Smooth muscle cell (in vitro differentiated cells): ENCODE data around the gene MYO15A. TPM values are rescaled to one million over a fixed set of nuclear protein-coding genes. Genes with fewer than 3 reads are reported as not detected.

Experiments
- DNase-seq: peaks from one replicate; lab custom pipeline; 2025; ENCODE audit not compliant: unreplicated experiment; lab: John Stamatoyannopoulos, UW
- H2AFZ ChIP-seq: fragments of 200-600 bp; sonication (generic); 2 replicates; pipeline ENCODE4 v1.6.0; 2016; ENCODE audit warnings: antibody characterized with exemption, low read depth, mild to moderate bottlenecking
- H3F3A ChIP-seq: fragments of 200-600 bp; sonication (generic); 2 replicates; pipeline ENCODE4 v1.6.0; 2017; ENCODE audit warnings: antibody characterized with exemption, low read depth
- H3K27ac ChIP-seq: fragments of 200-600 bp; sonication (generic); 2 replicates; pipeline ENCODE4 v1.5.1; 2016; ENCODE audit warnings: low read depth, mild to moderate bottlenecking
- H3K27me3 ChIP-seq: fragments of 200-600 bp; sonication (generic); 2 replicates; pipeline ENCODE4 v1.6.1; 2016; ENCODE audit warnings: low read depth, mild to moderate bottlenecking
- H3K36me3 ChIP-seq: fragments of 200-600 bp; sonication (generic); 2 replicates; pipeline ENCODE4 v1.5.1; 2016; ENCODE audit warnings: low read depth
- H3K4me1 ChIP-seq: fragments of 200-600 bp; sonication (generic); 2 replicates; pipeline ENCODE4 v1.5.1; 2016; ENCODE audit warnings: low read depth
- H3K4me2 ChIP-seq: fragments of 200-600 bp; sonication (generic); 2 replicates; pipeline ENCODE4 v1.6.0; 2016; ENCODE audit warnings: mild to moderate bottlenecking
- H3K4me3 ChIP-seq: fragments of 200-600 bp; sonication (generic); 2 replicates; pipeline ENCODE4 v1.5.1; 2016; ENCODE audit warnings: mild to moderate bottlenecking
- H3K79me2 ChIP-seq: fragments of 200-600 bp; sonication (generic); 2 replicates; pipeline ENCODE4 v1.6.0; 2016; ENCODE audit warnings: low read depth, mild to moderate bottlenecking
- H3K9ac ChIP-seq: fragments of 200-600 bp; sonication (generic); 2 replicates; pipeline ENCODE4 v1.6.0; 2016; ENCODE audit warnings: low read depth
- H3K9me3 ChIP-seq: fragments of 200-600 bp; sonication (generic); replicated peaks from 2 replicates; pipeline ENCODE4 v1.5.1; 2016; ENCODE audit warnings: low read depth
- H4K20me1 ChIP-seq: fragments of 200-600 bp; sonication (generic); 2 replicates; pipeline ENCODE4 v1.6.0; 2016; ENCODE audit warnings: low read depth
- CTCF ChIP-seq: fragments of 200-600 bp; sonication (generic); IDR thresholded peaks from 2 replicates; pipeline ENCODE4 v1.5.1; 2017; ENCODE audit warnings: borderline replicate concordance, mild to moderate bottlenecking, antibody characterized with exemption; ENCODE audit not compliant: insufficient read depth, poor library complexity, severe bottlenecking
- WGBS: methylation state at CpG from one replicate; pipeline ENCODE4 v1.1.7; 2016; ENCODE audit warnings: low lambda C conversion rate; 5-methylcytosine and 5-hydroxymethylcytosine counted together
- polyA plus RNA-seq: library from polyadenylated mRNA; unstranded; fragments of >200 nt; fragmentation: Nextera tagmentation; extraction: Ambion mirVana; gene quantifications from 2 replicates; pipeline ENCODE4 v1.2.1, GENCODE V29; 2016
- total RNA-seq: library from RNA; depleted of rRNA; stranded (reverse); fragments of >200 nt; gene quantifications from 2 replicates; pipeline ENCODE4 v1.2.3, GENCODE V29; 2014

MYO15A gene
- total and polyA plus RNA-seq, 2 experiments from 2014 or later: 2.0 to 3.6 TPM

GRCh38 chr17:18119166-18119745 lies 10.7 kb downstream of the MYO15A start:
- no peak for TF ChIP-seq CTCF
- WGBS: 98% methylated on average over 39 of the region's 57 CpGs
- no peak overlapping the region for H3K27ac ChIP-seq
- no peak overlapping the region for H3K4me2 ChIP-seq
- H3K9me3 ChIP-seq: no peaks in the 10 kb centered on the region
- H3K79me2 ChIP-seq: no peaks in the 10 kb centered on the region
- H3K9ac ChIP-seq: no peak overlapping the region
- no peaks in the 10 kb centered on the region for H3K27me3 ChIP-seq
- H3F3A ChIP-seq: no peaks in the 10 kb centered on the region
- no peaks in the 10 kb centered on the region for H4K20me1 ChIP-seq
- H3K4me1 ChIP-seq: no peaks in the 10 kb centered on the region
- H3K4me3 ChIP-seq: no peak overlapping the region
- no peak for DNase-seq
- no peaks in the 10 kb centered on the region for H3K36me3 ChIP-seq
- H2AFZ ChIP-seq: no peak overlapping the region

- no peaks in the 10 kb centered on the region for H3K27me3 ChIP-seq
- H2AFZ ChIP-seq: no peak overlapping the region
- no peak overlapping the region for H3K27ac ChIP-seq
- no peak for TF ChIP-seq CTCF
- no peaks in the 10 kb centered on the region for H4K20me1 ChIP-seq
- DNase-seq: no peak
- H3K4me3 ChIP-seq: no peak overlapping the region
- no peak overlapping the region for H3K9ac ChIP-seq
- H3F3A ChIP-seq: no peaks in the 10 kb centered on the region
- no peaks in the 10 kb centered on the region for H3K9me3 ChIP-seq
- 98% methylated on average over 30 of the region's 30 CpGs for WGBS
- H3K4me2 ChIP-seq: no peak overlapping the region
- no peaks in the 10 kb centered on the region for H3K4me1 ChIP-seq
- H3K36me3 ChIP-seq: no peaks in the 10 kb centered on the region
- no peaks in the 10 kb centered on the region for H3K79me2 ChIP-seq
These were observed 11.4 kb downstream of the MYO15A start for GRCh38 chr17:18119938-18120337.

- no peak overlapping the region for H3K4me2 ChIP-seq
- H3K4me3 ChIP-seq: no peak overlapping the region
- H3F3A ChIP-seq: no peaks in the 10 kb centered on the region
- TF ChIP-seq CTCF: no peak
- no peaks in the 10 kb centered on the region for H3K36me3 ChIP-seq
- H3K9ac ChIP-seq: no peak overlapping the region
- no peak overlapping the region for H3K27ac ChIP-seq
- no peaks in the 10 kb centered on the region for H3K79me2 ChIP-seq
- H3K9me3 ChIP-seq: no peaks in the 10 kb centered on the region
- no peaks in the 10 kb centered on the region for H3K27me3 ChIP-seq
- no peaks in the 10 kb centered on the region for H4K20me1 ChIP-seq
- H3K4me1 ChIP-seq: no peaks in the 10 kb centered on the region
- no peak overlapping the region for H2AFZ ChIP-seq
- DNase-seq: no peak
- over 99% methylated on average over 14 of the region's 68 CpGs for WGBS
These were observed 12.0 kb downstream of the MYO15A start for GRCh38 chr17:18120461-18121017.

- DNase-seq: no peak
- Histone ChIP-seq H3K4me3 (no peak overlapping the region), H2AFZ (no peak overlapping the region), H4K20me1 (no peaks in the 10 kb centered on the region), H3K27ac (no peak overlapping the region), H3K4me1 (no peaks in the 10 kb centered on the region), H3K27me3 (no peaks in the 10 kb centered on the region), H3K79me2 (no peaks in the 10 kb centered on the region), H3K4me2 (no peak overlapping the region), H3K9ac (no peak overlapping the region), H3K9me3 (no peaks in the 10 kb centered on the region), H3K36me3 (no peaks in the 10 kb centered on the region), H3F3A (no peaks in the 10 kb centered on the region)
- TF ChIP-seq CTCF: no peak
- 93% methylated on average over 20 of the region's 54 CpGs for WGBS
These were observed 12.8 kb downstream of the MYO15A start for GRCh38 chr17:18121144-18121910.
